ENCODE measurements around the gene PSMB10. TPM values are rescaled to one million over a fixed set of nuclear protein-coding genes. Genes with fewer than 3 reads are reported as not detected.

PSMB10 gene
- total RNA-seq, 1 donor from 2014 or later, result 59.0 TPM

DNA sequence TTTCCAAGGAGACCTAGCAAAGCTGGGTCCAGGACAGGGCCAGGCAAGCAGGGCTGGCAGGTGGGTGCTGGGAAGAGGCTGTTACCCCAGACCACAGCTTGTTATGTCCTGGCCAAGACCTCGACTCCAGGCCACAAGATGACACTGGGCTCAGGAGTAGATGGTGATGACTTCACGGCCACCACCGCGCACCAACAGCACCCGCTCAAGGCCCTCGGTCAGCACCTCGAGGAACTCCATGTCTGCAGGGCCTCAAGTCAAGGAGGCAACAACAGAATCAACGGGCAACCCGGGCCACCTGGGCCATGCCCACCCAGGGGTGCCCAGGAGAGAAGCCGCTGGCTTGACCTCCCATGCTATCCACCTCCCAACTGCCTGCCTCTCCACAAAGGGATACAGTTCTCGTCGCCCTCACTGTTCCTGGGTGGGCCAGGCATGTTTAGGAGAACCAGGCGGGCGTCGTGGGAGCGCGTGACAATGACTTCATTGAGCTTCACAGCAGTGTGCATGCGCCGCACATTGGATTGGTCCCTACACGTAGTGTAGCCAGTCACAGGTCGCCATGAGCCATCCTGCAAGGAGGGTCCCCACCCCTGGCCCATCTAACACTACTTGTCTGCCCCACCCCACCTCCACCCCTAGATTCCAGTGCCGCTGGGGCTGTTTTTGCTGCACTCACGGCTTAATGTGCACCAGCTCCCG lies 8.2 kb upstream of the PSMB10 start:
- Mint-ChIP-seq H3K27ac (ENCODE audit: unreplicated experiment) (peak overlapping the region; percentile 3), H3K4me3 (ENCODE audit: unreplicated experiment) (no peak overlapping the region), H3K4me1 (ENCODE audit: unreplicated experiment) (peaks cover 3% of the 10 kb centered on the region), H3K36me3 (ENCODE audit: unreplicated experiment) (peaks cover 12% of the 10 kb centered on the region), H3K9me3 (ENCODE audit: unreplicated experiment) (no peaks in the 10 kb centered on the region), H3K27me3 (ENCODE audit: unreplicated experiment) (no peaks in the 10 kb centered on the region)
- no peak for DNase-seq (ENCODE audit: extremely low spot score, unreplicated experiment)
- TF ChIP-seq, protein P1, sequence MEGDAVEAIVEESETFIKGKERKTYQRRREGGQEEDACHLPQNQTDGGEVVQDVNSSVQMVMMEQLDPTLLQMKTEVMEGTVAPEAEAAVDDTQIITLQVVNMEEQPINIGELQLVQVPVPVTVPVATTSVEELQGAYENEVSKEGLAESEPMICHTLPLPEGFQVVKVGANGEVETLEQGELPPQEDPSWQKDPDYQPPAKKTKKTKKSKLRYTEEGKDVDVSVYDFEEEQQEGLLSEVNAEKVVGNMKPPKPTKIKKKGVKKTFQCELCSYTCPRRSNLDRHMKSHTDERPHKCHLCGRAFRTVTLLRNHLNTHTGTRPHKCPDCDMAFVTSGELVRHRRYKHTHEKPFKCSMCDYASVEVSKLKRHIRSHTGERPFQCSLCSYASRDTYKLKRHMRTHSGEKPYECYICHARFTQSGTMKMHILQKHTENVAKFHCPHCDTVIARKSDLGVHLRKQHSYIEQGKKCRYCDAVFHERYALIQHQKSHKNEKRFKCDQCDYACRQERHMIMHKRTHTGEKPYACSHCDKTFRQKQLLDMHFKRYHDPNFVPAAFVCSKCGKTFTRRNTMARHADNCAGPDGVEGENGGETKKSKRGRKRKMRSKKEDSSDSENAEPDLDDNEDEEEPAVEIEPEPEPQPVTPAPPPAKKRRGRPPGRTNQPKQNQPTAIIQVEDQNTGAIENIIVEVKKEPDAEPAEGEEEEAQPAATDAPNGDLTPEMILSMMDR (IDR thresholded peaks at IDR 0.05), result no peak

DNA sequence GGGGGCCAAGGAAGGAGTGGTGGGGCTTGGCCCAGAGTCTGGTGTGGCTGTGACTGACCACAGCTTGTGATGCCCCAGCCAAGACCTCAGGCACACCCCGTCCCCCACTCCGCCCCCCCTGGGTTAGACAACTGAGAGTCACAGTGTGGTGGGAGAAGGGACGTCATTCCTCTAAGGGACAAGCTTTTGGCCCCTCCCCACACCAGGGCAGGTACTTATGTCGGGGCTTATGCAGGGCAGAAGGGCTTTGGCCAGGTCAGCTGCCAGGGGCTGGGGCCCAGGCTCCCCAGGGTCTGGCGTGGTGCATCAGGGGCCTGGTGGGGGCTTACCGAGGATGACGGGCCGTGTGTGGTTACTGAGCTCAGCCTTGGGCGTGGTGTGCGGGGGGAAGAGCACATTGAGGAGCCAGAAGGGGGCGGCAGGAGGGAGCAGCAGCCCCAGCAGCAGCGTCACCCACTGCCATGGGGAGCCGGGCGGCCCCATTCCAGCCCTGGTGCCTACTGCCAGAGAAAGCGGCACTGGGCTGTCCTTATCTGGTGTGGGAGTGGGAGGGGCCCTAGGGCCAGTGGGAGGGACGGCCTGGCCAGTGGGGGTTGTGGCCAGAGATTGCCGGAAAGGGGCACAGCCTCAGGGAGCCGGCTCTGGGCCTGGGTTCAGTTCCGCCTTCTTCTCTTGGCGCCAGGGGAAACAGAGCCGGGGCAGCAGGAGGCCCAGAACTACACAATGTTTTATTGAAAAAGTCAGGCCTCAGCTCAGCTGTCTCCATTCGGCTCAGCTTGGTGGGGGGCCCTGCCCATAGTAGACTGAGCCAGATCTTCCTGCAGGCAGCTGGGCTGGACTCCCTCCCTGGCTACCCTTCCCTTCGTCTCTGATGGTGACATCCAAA lies 7.2 kb upstream of the PSMB10 start, which contains the start of gene LCAT:
Gene LCAT (minus strand): TSS at position 502 of the 886 bp plus-strand sequence. CDS start 19 bp downstream, at position 483.
- H3K9me3 Mint-ChIP-seq (ENCODE audit: unreplicated experiment), result no peaks in the 10 kb centered on the region
- H3K36me3 Mint-ChIP-seq (ENCODE audit: unreplicated experiment), result peaks cover 12% of the 10 kb centered on the region
- DNase-seq (ENCODE audit: extremely low spot score, unreplicated experiment), result no peak
- no peak within 1 kb of the TSS for H3K27ac Mint-ChIP-seq (ENCODE audit: unreplicated experiment)
- TF ChIP-seq, protein P1 (IDR thresholded peaks at IDR 0.05), result no peak
- H3K27me3 Mint-ChIP-seq (ENCODE audit: unreplicated experiment), result no peaks in the 10 kb centered on the region
- H3K4me3 Mint-ChIP-seq (ENCODE audit: unreplicated experiment), result no peak within 1 kb of the TSS
- H3K4me1 Mint-ChIP-seq (ENCODE audit: unreplicated experiment), result peaks cover 3% of the 10 kb centered on the region

DNA sequence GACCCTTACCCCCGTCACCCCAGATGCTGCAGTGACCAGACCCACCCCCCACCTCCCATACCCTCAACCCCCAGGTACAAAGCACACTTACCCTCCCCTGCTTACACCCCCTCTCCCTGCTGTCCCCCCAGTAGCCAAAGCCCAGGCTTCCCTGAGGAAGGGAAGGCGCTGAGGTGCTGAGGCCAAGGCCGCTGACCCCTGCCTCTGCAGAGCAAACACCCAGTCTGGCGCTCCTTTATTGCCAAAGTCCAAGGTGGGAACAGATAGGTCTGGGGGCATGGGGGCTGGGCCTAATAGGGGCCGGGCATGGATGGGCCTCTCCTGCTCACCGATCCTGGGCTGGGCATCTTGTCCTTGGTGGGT lies 6.6 kb upstream of the PSMB10 start:
- Mint-ChIP-seq H3K27ac (ENCODE audit: unreplicated experiment) (no peak overlapping the region), H3K4me1 (ENCODE audit: unreplicated experiment) (peaks cover 3% of the 10 kb centered on the region), H3K4me3 (ENCODE audit: unreplicated experiment) (no peak overlapping the region), H3K27me3 (ENCODE audit: unreplicated experiment) (no peaks in the 10 kb centered on the region), H3K9me3 (ENCODE audit: unreplicated experiment) (no peaks in the 10 kb centered on the region), H3K36me3 (ENCODE audit: unreplicated experiment) (peaks cover 11% of the 10 kb centered on the region)
- DNase-seq (ENCODE audit: extremely low spot score, unreplicated experiment), result no peak
- TF ChIP-seq, protein P1 (IDR thresholded peaks at IDR 0.05), result no peak

DNA sequence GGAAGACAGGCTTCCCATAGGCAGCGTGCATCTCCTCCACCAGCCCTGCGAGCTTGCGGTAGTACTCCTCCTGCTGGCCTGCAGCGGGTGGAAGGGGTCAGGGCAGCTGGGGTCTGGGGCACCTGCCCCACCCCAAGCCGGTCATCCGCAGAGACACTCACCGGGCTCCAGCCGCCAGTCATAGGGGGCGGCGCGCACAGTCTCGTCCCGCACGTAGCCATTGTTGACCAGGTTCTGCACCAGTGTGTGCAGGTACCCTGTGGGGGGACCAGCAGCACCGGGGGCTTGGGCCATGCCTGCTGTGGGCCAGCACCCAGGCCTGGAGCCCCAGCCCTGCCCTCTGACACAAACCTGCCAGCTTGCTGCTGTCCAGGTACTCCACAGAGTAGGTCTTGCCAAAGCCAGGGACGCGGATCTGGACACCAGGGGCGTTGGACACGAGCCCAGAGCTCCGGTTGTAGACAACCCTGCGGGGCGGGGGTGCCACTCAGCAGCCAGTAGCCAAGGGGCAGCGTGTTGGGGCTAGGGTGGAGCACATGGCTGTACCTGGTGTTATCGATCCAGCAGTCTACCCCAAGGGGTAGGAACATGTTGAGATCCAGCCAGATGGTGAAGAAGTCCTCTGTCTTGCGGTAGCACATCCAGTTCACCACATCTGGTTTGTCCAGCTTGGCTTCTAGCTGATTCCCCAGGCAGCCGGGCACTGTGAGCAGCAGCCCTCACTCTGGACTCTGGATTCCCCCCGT lies 6.0 kb upstream of the PSMB10 start:
- H3K27ac Mint-ChIP-seq (ENCODE audit: unreplicated experiment), result no peak overlapping the region
- peaks cover 7% of the 10 kb centered on the region for H3K36me3 Mint-ChIP-seq (ENCODE audit: unreplicated experiment)
- no peak for DNase-seq (ENCODE audit: extremely low spot score, unreplicated experiment)
- TF ChIP-seq, protein P1 (IDR thresholded peaks at IDR 0.05), result no peak
- no peaks in the 10 kb centered on the region for H3K9me3 Mint-ChIP-seq (ENCODE audit: unreplicated experiment)
- no peaks in the 10 kb centered on the region for H3K27me3 Mint-ChIP-seq (ENCODE audit: unreplicated experiment)
- peaks cover 3% of the 10 kb centered on the region for H3K4me1 Mint-ChIP-seq (ENCODE audit: unreplicated experiment)
- H3K4me3 Mint-ChIP-seq (ENCODE audit: unreplicated experiment), result no peak overlapping the region

Data from osteocyte (in vitro differentiated cells).